VCaP (cell line): ENCODE results near the gene CFAP299.

Experiments
- H3K27ac ChIP-seq: fragments of 450-650 bp; 2 replicates; pipeline ENCODE4 v1.5.1; 2017
- CTCF ChIP-seq: fragments of 450-650 bp; conservative IDR thresholded peaks from 2 replicates; pipeline ENCODE4 v1.5.1; 2017; ENCODE audit warnings: mild to moderate bottlenecking, moderate library complexity

Gene CFAP299

GRCh38 chr4:80463509-80463908, 128.0 kb downstream of the CFAP299 start:
- no peak for TF ChIP-seq CTCF
- no peak overlapping the region for H3K27ac ChIP-seq

GRCh38 chr4:80465238-80465637, 129.7 kb downstream of the CFAP299 start:
- H3K27ac ChIP-seq: no peak overlapping the region
- TF ChIP-seq CTCF: no peak

GRCh38 chr4:80465736-80466135, 130.2 kb downstream of the CFAP299 start:
- TF ChIP-seq CTCF: no peak
- H3K27ac ChIP-seq: no peak overlapping the region

- no peak for TF ChIP-seq CTCF
- no peak overlapping the region for H3K27ac ChIP-seq
These were observed 131.1 kb downstream of the CFAP299 start for GRCh38 chr4:80466618-80467017.

GRCh38 chr4:80471756-80472155, 136.2 kb downstream of the CFAP299 start:
- no peak for TF ChIP-seq CTCF

GRCh38 chr4:80475236-80475635, 139.7 kb downstream of the CFAP299 start:
- no peak overlapping the region for H3K27ac ChIP-seq
- no peak for TF ChIP-seq CTCF

More at GRCh38 chr4:80471756-80472155, 136.2 kb downstream of the CFAP299 start:
- H3K27ac ChIP-seq: peak overlapping the region; percentile 35

GRCh38 chr4:80475798-80476197, 140.3 kb downstream of the CFAP299 start:
- H3K27ac ChIP-seq: no peak overlapping the region
- no peak for TF ChIP-seq CTCF

GRCh38 chr4:80484712-80485111, 149.2 kb downstream of the CFAP299 start:
- H3K27ac ChIP-seq: no peak overlapping the region
- TF ChIP-seq CTCF: no peak
